ENCODE measurements around the gene ANKFN1.

The ANKFN1 gene

GRCh38 chr17:56290101-56290801 lies 137.0 kb downstream of the ANKFN1 start:
- DNase-seq: no peak

- no peak for DNase-seq
Observed at GRCh38 chr17:56290802-56291118, 137.5 kb downstream of the ANKFN1 start.

GRCh38 chr17:56291226-56291805 lies 138.0 kb downstream of the ANKFN1 start:
- DNase-seq: no peak

- DNase-seq: no peak
Observed at GRCh38 chr17:56292010-56292409, 138.7 kb downstream of the ANKFN1 start.

- DNase-seq: no peak
Observed at GRCh38 chr17:56292578-56292977, 139.3 kb downstream of the ANKFN1 start.

- DNase-seq: peak in 1 of 2 donors; percentile 6
Observed at GRCh38 chr17:56297184-56297583, 143.9 kb downstream of the ANKFN1 start.

- DNase-seq: no peak
Observed at GRCh38 chr17:56298846-56299245, 145.6 kb downstream of the ANKFN1 start.

- no peak for DNase-seq
Observed at GRCh38 chr17:56300144-56300543, 146.9 kb downstream of the ANKFN1 start.

- DNase-seq: peak; percentile 79 to 88
Observed at GRCh38 chr17:56305007-56305406, 151.7 kb downstream of the ANKFN1 start.

- DNase-seq: no peak
Observed at GRCh38 chr17:56309897-56310296, 156.6 kb downstream of the ANKFN1 start.

GRCh38 chr17:56310782-56311181 lies 157.5 kb downstream of the ANKFN1 start:
- DNase-seq: peak; percentile 15 to 68

GRCh38 chr17:56313201-56313600 lies 159.9 kb downstream of the ANKFN1 start:
- peak; percentile 43 to 59 for DNase-seq

GRCh38 chr17:56314026-56314425 lies 160.8 kb downstream of the ANKFN1 start:
- DNase-seq: no peak

GRCh38 chr17:56314984-56315602 lies 161.8 kb downstream of the ANKFN1 start:
- no peak for DNase-seq

GRCh38 chr17:56316604-56317003 lies 163.3 kb downstream of the ANKFN1 start:
- no peak for DNase-seq

GRCh38 chr17:56317351-56318208 lies 164.3 kb downstream of the ANKFN1 start:
- no peak for DNase-seq

- peak; percentile 51 to 66 for DNase-seq
Observed at GRCh38 chr17:56319531-56319930, 166.3 kb downstream of the ANKFN1 start.

GRCh38 chr17:56320443-56320842 lies 167.2 kb downstream of the ANKFN1 start:
- no peak for DNase-seq

- DNase-seq: peak; percentile 35 to 50
Observed at GRCh38 chr17:56322991-56323390, 169.7 kb downstream of the ANKFN1 start.

- DNase-seq: no peak
Observed at GRCh38 chr17:56324676-56325075, 171.4 kb downstream of the ANKFN1 start.

GRCh38 chr17:56325313-56326000 lies 172.2 kb downstream of the ANKFN1 start:
- DNase-seq: no peak

- no peak for DNase-seq
Observed at GRCh38 chr17:56326001-56326359, 172.7 kb downstream of the ANKFN1 start.

- no peak for DNase-seq
Observed at GRCh38 chr17:56347639-56348038, 194.4 kb downstream of the ANKFN1 start.

Data from inflammatory macrophage (primary cell).